Measurements from ENCODE around the gene IRAK2. TPM values are rescaled to one million over a fixed set of nuclear protein-coding genes. Genes with fewer than 3 reads are reported as not detected.

Gene IRAK2
- total RNA-seq, 1 experiment from 2014 or later = 0.61 TPM

DNA sequence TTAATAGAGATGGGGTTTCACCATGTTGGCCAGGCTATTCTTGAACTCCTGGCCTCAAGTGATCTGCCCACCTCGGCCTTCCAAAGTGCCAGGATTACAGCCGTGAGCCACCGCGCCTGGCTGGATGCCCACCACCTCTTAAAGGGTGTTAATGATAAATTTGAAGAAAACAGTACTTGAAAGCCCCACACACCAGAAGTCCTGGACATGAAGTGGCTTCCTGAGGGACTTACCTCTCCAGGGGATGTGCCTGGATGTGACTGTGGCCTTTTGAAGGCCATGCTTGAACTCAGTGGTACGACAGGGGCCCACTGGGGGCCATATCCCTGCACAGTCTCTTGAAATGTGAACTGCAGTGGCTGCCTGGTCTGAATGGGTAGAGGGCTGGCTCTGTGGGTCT is 18.2 kb downstream of the IRAK2 start:
- TF ChIP-seq, protein P1, sequence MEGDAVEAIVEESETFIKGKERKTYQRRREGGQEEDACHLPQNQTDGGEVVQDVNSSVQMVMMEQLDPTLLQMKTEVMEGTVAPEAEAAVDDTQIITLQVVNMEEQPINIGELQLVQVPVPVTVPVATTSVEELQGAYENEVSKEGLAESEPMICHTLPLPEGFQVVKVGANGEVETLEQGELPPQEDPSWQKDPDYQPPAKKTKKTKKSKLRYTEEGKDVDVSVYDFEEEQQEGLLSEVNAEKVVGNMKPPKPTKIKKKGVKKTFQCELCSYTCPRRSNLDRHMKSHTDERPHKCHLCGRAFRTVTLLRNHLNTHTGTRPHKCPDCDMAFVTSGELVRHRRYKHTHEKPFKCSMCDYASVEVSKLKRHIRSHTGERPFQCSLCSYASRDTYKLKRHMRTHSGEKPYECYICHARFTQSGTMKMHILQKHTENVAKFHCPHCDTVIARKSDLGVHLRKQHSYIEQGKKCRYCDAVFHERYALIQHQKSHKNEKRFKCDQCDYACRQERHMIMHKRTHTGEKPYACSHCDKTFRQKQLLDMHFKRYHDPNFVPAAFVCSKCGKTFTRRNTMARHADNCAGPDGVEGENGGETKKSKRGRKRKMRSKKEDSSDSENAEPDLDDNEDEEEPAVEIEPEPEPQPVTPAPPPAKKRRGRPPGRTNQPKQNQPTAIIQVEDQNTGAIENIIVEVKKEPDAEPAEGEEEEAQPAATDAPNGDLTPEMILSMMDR (conservative IDR thresholded peaks at IDR 0.05) = no peak
- Histone ChIP-seq H3K79me2 (ENCODE audit: insufficient read depth, low read length) (no peaks in the 10 kb centered on the region), H2BK12ac (ENCODE audit: insufficient read length, low read depth, low read length) (no peak overlapping the region), H3K4ac (ENCODE audit: low read depth, low read length) (no peak overlapping the region), H3K27me3 (ENCODE audit: insufficient read depth, low read length) (no peaks in the 10 kb centered on the region), H3K14ac (ENCODE audit: insufficient read depth, low read length) (no peak overlapping the region), H2BK120ac (ENCODE audit: low read depth, low read length, poor library complexity, severe bottlenecking) (no peak overlapping the region), H2BK5ac (ENCODE audit: insufficient read length, low read length) (no peak overlapping the region), H2BK20ac (ENCODE audit: low read depth, low read length, poor library complexity, severe bottlenecking) (no peak overlapping the region), H3T11ph (ENCODE audit: low read length) (no peak overlapping the region), H3K27ac (ENCODE audit: insufficient read length, low read depth, low read length) (no peak overlapping the region), H3K9ac (ENCODE audit: extremely low read depth, insufficient read length, low read length) (no peak overlapping the region), H3K18ac (ENCODE audit: insufficient read length, low read depth, low read length) (no peak overlapping the region), H3K56ac (ENCODE audit: insufficient read length, low read depth, low read length) (no peak overlapping the region), H3K4me2 (ENCODE audit: insufficient read depth, insufficient read length, low read length) (no peak overlapping the region), H2AK5ac (ENCODE audit: insufficient read length, low read length) (no peak overlapping the region), H3K9me3 (ENCODE audit: control insufficient read depth, low read depth, low read length) (no peaks in the 10 kb centered on the region), H3K79me1 (ENCODE audit: insufficient read depth, low read depth, low read length, poor library complexity, severe bottlenecking) (no peaks in the 10 kb centered on the region), H3K4me1 (ENCODE audit: insufficient read depth, low read length) (peaks cover 6% of the 10 kb centered on the region), H4K5ac (ENCODE audit: insufficient read length, low read depth, low read length) (no peak overlapping the region), H2AFZ (ENCODE audit: low read length) (no peak overlapping the region), H2BK15ac (ENCODE audit: low read depth, low read length) (no peak overlapping the region), H4K91ac (ENCODE audit: insufficient read length, low read depth, low read length) (no peak overlapping the region), H4K20me1 (ENCODE audit: control insufficient read depth, insufficient read depth, insufficient read length) (no peaks in the 10 kb centered on the region), H4K8ac (replicated peaks; ENCODE audit: insufficient read length, low read depth, low read length) (no peak overlapping the region), H3K23me2 (ENCODE audit: insufficient read length, low read depth, low read length, poor library complexity, severe bottlenecking) (no peaks in the 10 kb centered on the region), H3K23ac (ENCODE audit: insufficient read length, low read depth, low read length) (no peak overlapping the region)
- no peak overlapping the region for H3K4me3 Mint-ChIP-seq
- H3K9me3 Mint-ChIP-seq = no peaks in the 10 kb centered on the region
- H3K27ac Mint-ChIP-seq = no peak overlapping the region
- peaks cover 13 to 16% of the 10 kb centered on the region in 2 experiments for H3K4me1 Mint-ChIP-seq
- no peaks in the 10 kb centered on the region; the same call in 1 of the 2 replicates for H3K27me3 Mint-ChIP-seq (ENCODE audit: low read depth)
- DNase-seq = no peak
- no CpG with 5 or more reads among the region's 5 CpGs for WGBS (ENCODE audit: extremely low coverage, insufficient read length, low lambda C conversion rate)
- no peaks in the 10 kb centered on the region for H3K36me3 Mint-ChIP-seq (ENCODE audit: insufficient read depth in 1 of 3, low read depth in 3 of 3)

All from H9 (cell line).